HepG2 (cell line): Measurements from ENCODE around the gene RHOT2. TPM values are rescaled to one million over a fixed set of nuclear protein-coding genes. Genes with fewer than 3 reads are reported as not detected.

ENCODE experiments used
- ATF1 ChIP-seq: IDR thresholded peaks from 2 replicates; pipeline ENCODE4 v1.6.1; 2016; ENCODE audit warnings: mild to moderate bottlenecking, control low read depth
- CEBPB ChIP-seq: IDR thresholded peaks from 2 replicates; pipeline ENCODE4 v1.6.1; 2011; ENCODE audit warnings: low read depth, low read length, improper control_type of control experiment, borderline replicate concordance
- EP300 ChIP-seq, 3 experiments: sonication (generic) in 1 of 3; formaldehyde crosslinking in 1 of 3; IDR thresholded peaks; 2 replicates each; pipeline versions ENCODE4 v1.5.1 to v1.6.1; 2011 to 2020; ENCODE audit warnings: low read depth in 2 of 3, low read length in 2 of 3, borderline replicate concordance in 1 of 3, improper control_type of control experiment in 1 of 3, mild to moderate bottlenecking in 1 of 3, missing genetic modification reagents in 1 of 3, moderate library complexity in 1 of 3
- FOSL1 ChIP-seq: sonication (generic); formaldehyde crosslinking; IDR thresholded peaks from 2 replicates; pipeline ENCODE4 v1.9.0; 2021; ENCODE audit warnings: missing genetic modification reagents, borderline replicate concordance
- FOXK2 ChIP-seq: fragments of 450-650 bp; IDR thresholded peaks from 2 replicates; pipeline ENCODE4 v1.6.1; 2016
- MBD4 ChIP-seq: IDR thresholded peaks from 2 replicates; pipeline ENCODE4 v1.6.1; 2012; ENCODE audit warnings: low read length, inconsistent platforms, borderline replicate concordance
- MEIS1 ChIP-seq: sonication (generic); formaldehyde crosslinking; IDR thresholded peaks from 2 replicates; pipeline ENCODE4 v1.9.0; 2021; ENCODE audit warnings: mild to moderate bottlenecking, missing genetic modification reagents, moderate library complexity, borderline replicate concordance
- PHB2 ChIP-seq: fragments of 450-650 bp; IDR thresholded peaks from 2 replicates; pipeline ENCODE4 v1.6.1; 2018; ENCODE audit not compliant: partially characterized antibody
- PRMT3 ChIP-seq: sonication (generic); formaldehyde crosslinking; IDR thresholded peaks from 2 replicates; pipeline ENCODE4 v1.8.1; 2022; ENCODE audit warnings: low read depth, mild to moderate bottlenecking, moderate library complexity, missing genetic modification reagents, borderline replicate concordance
- SMAD9 ChIP-seq: sonication (generic); formaldehyde crosslinking; IDR thresholded peaks from 2 replicates; pipeline ENCODE4 v1.5.1; 2020; ENCODE audit warnings: mild to moderate bottlenecking, missing genetic modification reagents
- XBP1 ChIP-seq: sonication (generic); formaldehyde crosslinking; IDR thresholded peaks from 2 replicates; pipeline ENCODE4 v1.5.0; 2020; ENCODE audit warnings: missing genetic modification reagents
- ZFP36L2 ChIP-seq: sonication (generic); formaldehyde crosslinking; IDR thresholded peaks from 2 replicates; pipeline ENCODE4 v1.4.0; 2020; ENCODE audit warnings: missing genetic modification reagents
- ZNF432 ChIP-seq: sonication (generic); formaldehyde crosslinking; IDR thresholded peaks from 2 replicates; pipeline ENCODE4 v1.5.0; 2020; ENCODE audit warnings: missing genetic modification reagents, mild to moderate bottlenecking, borderline replicate concordance
- ZNF570 ChIP-seq: sonication (generic); formaldehyde crosslinking; IDR thresholded peaks from 2 replicates; pipeline ENCODE4 v1.4.0; 2020; ENCODE audit warnings: mild to moderate bottlenecking, missing genetic modification reagents, borderline replicate concordance
- ZNF598 ChIP-seq: sonication (generic); formaldehyde crosslinking; IDR thresholded peaks from 2 replicates; pipeline ENCODE4 v1.5.1; 2020; ENCODE audit warnings: mild to moderate bottlenecking, missing genetic modification reagents, borderline replicate concordance
- ZNF724P ChIP-seq: sonication (generic); formaldehyde crosslinking; IDR thresholded peaks from 2 replicates; pipeline ENCODE4 v1.8.0; 2022; ENCODE audit warnings: missing genetic modification reagents, borderline replicate concordance
- ZNF776 ChIP-seq: sonication (generic); formaldehyde crosslinking; IDR thresholded peaks from 2 replicates; pipeline ENCODE4 v1.4.0; 2020; ENCODE audit warnings: mild to moderate bottlenecking, missing genetic modification reagents
- ZNF878 ChIP-seq: sonication (generic); formaldehyde crosslinking; IDR thresholded peaks from 2 replicates; pipeline ENCODE4 v1.8.1; 2023; ENCODE audit warnings: mild to moderate bottlenecking, missing genetic modification reagents, moderate library complexity
- ZSCAN21 ChIP-seq: sonication (generic); formaldehyde crosslinking; IDR thresholded peaks from 2 replicates; pipeline ENCODE4 v1.8.0; 2022; ENCODE audit warnings: mild to moderate bottlenecking, missing genetic modification reagents, moderate library complexity, borderline replicate concordance
- ZSCAN25 ChIP-seq: sonication (generic); formaldehyde crosslinking; IDR thresholded peaks from 2 replicates; pipeline ENCODE4 v1.8.0; 2022; ENCODE audit warnings: mild to moderate bottlenecking, missing genetic modification reagents
- polyA plus RNA-seq, 8 experiments: library from polyadenylated mRNA; depleted of rRNA in 3 of 8; stranded (reverse) in 7 of 8; unstranded in 1 of 8; fragments of >200 nt; fragmentation: Illumina TruSeq in 4 of 8; extraction: Trizol in 4 of 8; gene quantifications; 2 replicates each; pipeline versions ENCODE4 v1.2.1 to v1.2.3, GENCODE V29; 2011 to 2016; ENCODE audit warnings: low read depth in 4 of 8, missing spikeins in 1 of 8, mixed read lengths in 1 of 8; ENCODE audit not compliant: insufficient read depth in 1 of 8
- total RNA-seq, 5 experiments: library from RNA; depleted of rRNA; stranded (reverse); fragments of >200 nt; fragmentation: Illumina TruSeq; extraction: Trizol; gene quantifications; 2 replicates each; pipeline ENCODE4 v1.2.3, GENCODE V29; 2016; ENCODE audit warnings: low read depth in 1 of 5
- TF ChIP-seq, protein P1 (sequence below): sonication (generic); formaldehyde crosslinking; IDR thresholded peaks from 2 replicates; pipeline ENCODE4 v1.8.1; 2022; ENCODE audit warnings: mild to moderate bottlenecking, missing genetic modification reagents
- TF ChIP-seq, protein P2 (sequence below): sonication (generic); formaldehyde crosslinking; IDR thresholded peaks from 2 replicates; pipeline ENCODE4 v1.4.0; 2020; ENCODE audit warnings: missing genetic modification reagents
- TF ChIP-seq, protein P3 (sequence below): sonication (generic); formaldehyde crosslinking; IDR thresholded peaks from 2 replicates; pipeline ENCODE4 v1.4.0; 2020; ENCODE audit warnings: mild to moderate bottlenecking, low read depth, missing genetic modification reagents
- TF ChIP-seq, protein P4 (sequence below): IDR thresholded peaks from 2 replicates; pipeline ENCODE4 v1.6.1; 2018; ENCODE audit warnings: missing genetic modification reagents
- TF ChIP-seq, protein P5 (sequence below): sonication (generic); formaldehyde crosslinking; IDR thresholded peaks from 2 replicates; pipeline ENCODE4 v1.5.0; 2020; ENCODE audit warnings: missing genetic modification reagents

RHOT2 gene
- total and polyA plus RNA-seq, 2 of the 13 experiments (the other 11 are each of a cell fraction or from before 2014, with no cell fraction given): 63.6 to 76.9 TPM

DNA sequence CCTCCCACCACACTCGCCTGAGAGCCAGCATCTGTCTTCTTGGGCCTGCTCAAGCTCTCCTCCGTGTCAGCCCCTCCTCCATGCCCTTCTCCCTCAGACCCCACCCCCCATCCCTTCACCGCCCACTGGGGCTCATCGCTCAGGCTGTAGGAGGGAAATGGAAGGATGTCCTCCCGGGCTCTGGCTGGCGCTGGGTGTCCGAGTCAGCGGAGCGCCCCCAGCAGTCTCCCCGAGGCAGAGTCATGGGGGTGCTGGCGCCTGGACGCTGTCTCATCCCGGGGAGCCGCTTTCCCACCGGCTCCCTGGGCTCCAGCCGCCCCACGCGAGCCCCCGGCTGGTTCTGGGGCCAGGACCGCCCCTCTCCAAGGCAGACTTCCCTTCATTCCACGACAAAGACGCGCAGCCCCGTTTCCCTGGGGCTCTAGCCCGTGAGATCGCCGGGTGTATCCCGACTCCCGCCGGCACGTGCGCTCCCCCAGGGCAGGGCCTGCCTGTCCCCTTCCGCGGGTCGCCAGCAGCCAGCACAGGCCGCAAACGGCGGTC, 52.6 kb downstream of the RHOT2 start (continued):
- TF ChIP-seq, protein P1, sequence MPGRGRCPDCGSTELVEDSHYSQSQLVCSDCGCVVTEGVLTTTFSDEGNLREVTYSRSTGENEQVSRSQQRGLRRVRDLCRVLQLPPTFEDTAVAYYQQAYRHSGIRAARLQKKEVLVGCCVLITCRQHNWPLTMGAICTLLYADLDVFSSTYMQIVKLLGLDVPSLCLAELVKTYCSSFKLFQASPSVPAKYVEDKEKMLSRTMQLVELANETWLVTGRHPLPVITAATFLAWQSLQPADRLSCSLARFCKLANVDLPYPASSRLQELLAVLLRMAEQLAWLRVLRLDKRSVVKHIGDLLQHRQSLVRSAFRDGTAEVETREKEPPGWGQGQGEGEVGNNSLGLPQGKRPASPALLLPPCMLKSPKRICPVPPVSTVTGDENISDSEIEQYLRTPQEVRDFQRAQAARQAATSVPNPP (CRISPR knock-in tag): no peak; the same call in 1 of the 2 replicates
- TF ChIP-seq ZSCAN25 (CRISPR knock-in tag) (no peak), ZNF432 (CRISPR knock-in tag) (no peak), ZNF598 (CRISPR knock-in tag) (peak; percentile 41; the same call in 1 of the 2 replicates), PRMT3 (CRISPR knock-in tag) (no peak), ZNF776 (CRISPR knock-in tag) (no peak), SMAD9 (CRISPR knock-in tag) (no peak), ZNF878 (CRISPR knock-in tag) (no peak), ZFP36L2 (CRISPR knock-in tag) (no peak), CEBPB (no peak), MEIS1 (CRISPR knock-in tag) (0 out of 2 replicates have a peak, but pooled peaks have one; percentile 1), XBP1 (CRISPR knock-in tag) (no peak), MBD4 (no peak), FOXK2 (no peak), ZSCAN21 (CRISPR knock-in tag) (no peak), ATF1 (no peak), EP300 (IDR thresholded peaks at IDR 0.05; ENCODE audit: low read depth in 2 of 2, low read length in 2 of 2) (no peak), EP300 (CRISPR knock-in tag; IDR thresholded peaks at IDR 0.05; ENCODE audit: borderline replicate concordance) (no peak), ZNF724P (no peak), PHB2 (no peak), FOSL1 (CRISPR knock-in tag) (no peak), ZNF570 (CRISPR knock-in tag) (no peak)
- TF ChIP-seq, protein P2, sequence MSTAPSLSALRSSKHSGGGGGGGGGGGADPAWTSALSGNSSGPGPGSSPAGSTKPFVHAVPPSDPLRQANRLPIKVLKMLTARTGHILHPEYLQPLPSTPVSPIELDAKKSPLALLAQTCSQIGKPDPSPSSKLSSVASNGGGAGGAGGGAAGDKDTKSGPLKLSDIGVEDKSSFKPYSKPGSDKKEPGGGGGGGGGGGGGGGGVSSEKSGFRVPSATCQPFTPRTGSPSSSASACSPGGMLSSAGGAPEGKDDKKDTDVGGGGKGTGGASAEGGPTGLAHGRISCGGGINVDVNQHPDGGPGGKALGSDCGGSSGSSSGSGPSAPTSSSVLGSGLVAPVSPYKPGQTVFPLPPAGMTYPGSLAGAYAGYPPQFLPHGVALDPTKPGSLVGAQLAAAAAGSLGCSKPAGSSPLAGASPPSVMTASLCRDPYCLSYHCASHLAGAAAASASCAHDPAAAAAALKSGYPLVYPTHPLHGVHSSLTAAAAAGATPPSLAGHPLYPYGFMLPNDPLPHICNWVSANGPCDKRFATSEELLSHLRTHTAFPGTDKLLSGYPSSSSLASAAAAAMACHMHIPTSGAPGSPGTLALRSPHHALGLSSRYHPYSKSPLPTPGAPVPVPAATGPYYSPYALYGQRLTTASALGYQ (CRISPR knock-in tag): no peak
- TF ChIP-seq, protein P3, sequence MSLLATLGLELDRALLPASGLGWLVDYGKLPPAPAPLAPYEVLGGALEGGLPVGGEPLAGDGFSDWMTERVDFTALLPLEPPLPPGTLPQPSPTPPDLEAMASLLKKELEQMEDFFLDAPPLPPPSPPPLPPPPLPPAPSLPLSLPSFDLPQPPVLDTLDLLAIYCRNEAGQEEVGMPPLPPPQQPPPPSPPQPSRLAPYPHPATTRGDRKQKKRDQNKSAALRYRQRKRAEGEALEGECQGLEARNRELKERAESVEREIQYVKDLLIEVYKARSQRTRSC: no peak
- TF ChIP-seq, protein P4, sequence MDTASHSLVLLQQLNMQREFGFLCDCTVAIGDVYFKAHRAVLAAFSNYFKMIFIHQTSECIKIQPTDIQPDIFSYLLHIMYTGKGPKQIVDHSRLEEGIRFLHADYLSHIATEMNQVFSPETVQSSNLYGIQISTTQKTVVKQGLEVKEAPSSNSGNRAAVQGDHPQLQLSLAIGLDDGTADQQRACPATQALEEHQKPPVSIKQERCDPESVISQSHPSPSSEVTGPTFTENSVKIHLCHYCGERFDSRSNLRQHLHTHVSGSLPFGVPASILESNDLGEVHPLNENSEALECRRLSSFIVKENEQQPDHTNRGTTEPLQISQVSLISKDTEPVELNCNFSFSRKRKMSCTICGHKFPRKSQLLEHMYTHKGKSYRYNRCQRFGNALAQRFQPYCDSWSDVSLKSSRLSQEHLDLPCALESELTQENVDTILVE (CRISPR knock-in tag): no peak
- TF ChIP-seq, protein P5, sequence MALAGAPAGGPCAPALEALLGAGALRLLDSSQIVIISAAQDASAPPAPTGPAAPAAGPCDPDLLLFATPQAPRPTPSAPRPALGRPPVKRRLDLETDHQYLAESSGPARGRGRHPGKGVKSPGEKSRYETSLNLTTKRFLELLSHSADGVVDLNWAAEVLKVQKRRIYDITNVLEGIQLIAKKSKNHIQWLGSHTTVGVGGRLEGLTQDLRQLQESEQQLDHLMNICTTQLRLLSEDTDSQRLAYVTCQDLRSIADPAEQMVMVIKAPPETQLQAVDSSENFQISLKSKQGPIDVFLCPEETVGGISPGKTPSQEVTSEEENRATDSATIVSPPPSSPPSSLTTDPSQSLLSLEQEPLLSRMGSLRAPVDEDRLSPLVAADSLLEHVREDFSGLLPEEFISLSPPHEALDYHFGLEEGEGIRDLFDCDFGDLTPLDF (CRISPR knock-in tag): no peak
